Osteoblast (primary cell): ENCODE measurements around the gene FBXL3. TPM values are rescaled to one million over a fixed set of nuclear protein-coding genes. Genes with fewer than 3 reads are reported as not detected.
A peak's percentile ranks its signal among the peaks of the same experiment; 100 is the strongest.

Experiments
- DNase-seq: peaks from one replicate; pipeline ENCODE4 v3.0.0; 2011; ENCODE audit warnings: low spot score, mixed read lengths; ENCODE audit not compliant: insufficient read length; ENCODE audit errors: missing footprints
- H2AFZ ChIP-seq: 2 replicates; pipeline ENCODE4 v1.6.0; 2011; ENCODE audit warnings: mild to moderate bottlenecking, low read length
- H3K27ac ChIP-seq: 2 replicates; pipeline ENCODE4 v1.5.1; 2011; ENCODE audit warnings: mild to moderate bottlenecking, low read depth, low read length, moderate library complexity
- H3K27me3 ChIP-seq: 2 replicates; pipeline ENCODE4 v1.6.0; 2012; ENCODE audit warnings: mild to moderate bottlenecking, control low read depth, inconsistent platforms, low read length, moderate library complexity; ENCODE audit not compliant: insufficient read depth
- H3K36me3 ChIP-seq: 2 replicates; pipeline ENCODE4 v1.5.1; 2011; ENCODE audit warnings: mild to moderate bottlenecking, low read length, control low read depth, moderate library complexity; ENCODE audit not compliant: insufficient read depth
- H3K4me1 ChIP-seq: 2 replicates; pipeline ENCODE4 v1.5.1; 2011; ENCODE audit warnings: mild to moderate bottlenecking, low read length, control low read depth, moderate library complexity; ENCODE audit not compliant: insufficient read depth
- H3K4me2 ChIP-seq: 2 replicates; pipeline ENCODE4 v1.6.0; 2011; ENCODE audit warnings: mild to moderate bottlenecking, low read length; ENCODE audit not compliant: insufficient read depth
- H3K4me3 ChIP-seq: fragments of 200-600 bp; sonication (generic); 3 replicates; pipeline ENCODE4 v1.5.1; 2012; ENCODE audit warnings: mild to moderate bottlenecking, low read length, inconsistent platforms; ENCODE audit not compliant: insufficient read depth
- H3K79me2 ChIP-seq: 2 replicates; pipeline ENCODE4 v1.6.0; 2012; ENCODE audit warnings: mild to moderate bottlenecking, low read length, control low read depth, inconsistent platforms; ENCODE audit not compliant: insufficient read depth
- H3K9me3 ChIP-seq: 2 replicates; pipeline ENCODE4 v1.5.1; 2011; ENCODE audit warnings: low read depth, low read length, control low read depth
- H4K20me1 ChIP-seq: 2 replicates; pipeline ENCODE4 v1.6.0; 2012; ENCODE audit warnings: mild to moderate bottlenecking, low read length, control low read depth; ENCODE audit not compliant: insufficient read depth
- CTCF ChIP-seq: IDR thresholded peaks from 2 replicates; pipeline ENCODE4 v1.5.1; 2011; ENCODE audit warnings: mild to moderate bottlenecking, low read depth, low read length, moderate library complexity; ENCODE audit errors: extremely low read depth
- total RNA-seq: library from RNA; depleted of rRNA; stranded (reverse); fragments of >200 nt; gene quantifications from 2 replicates; pipeline ENCODE4 v1.2.3, GENCODE V29; 2012

The FBXL3 gene
- total RNA-seq, 1 donor: 76.0 TPM

- no peak for TF ChIP-seq CTCF
- H3K4me1 ChIP-seq: no peaks in the 10 kb centered on the region
- no peaks in the 10 kb centered on the region for H3K27me3 ChIP-seq
- H3K9me3 ChIP-seq: no peaks in the 10 kb centered on the region
- H4K20me1 ChIP-seq: no peaks in the 10 kb centered on the region
- no peak overlapping the region for H3K4me3 ChIP-seq
- no peaks in the 10 kb centered on the region for H3K79me2 ChIP-seq
- no peak overlapping the region for H2AFZ ChIP-seq
- H3K36me3 ChIP-seq: peaks cover 33% of the 10 kb centered on the region
- H3K4me2 ChIP-seq: no peak overlapping the region
- no peak for DNase-seq
- peak overlapping the region; percentile 18 for H3K27ac ChIP-seq
Observed at GRCh38 chr13:77062097-77062496, 35.1 kb upstream of the FBXL3 start.

- no peak for DNase-seq
- no peaks in the 10 kb centered on the region for H3K79me2 ChIP-seq
- no peaks in the 10 kb centered on the region for H3K9me3 ChIP-seq
- H4K20me1 ChIP-seq: no peaks in the 10 kb centered on the region
- no peaks in the 10 kb centered on the region for H3K4me1 ChIP-seq
- no peak overlapping the region for H3K27ac ChIP-seq
- H3K4me2 ChIP-seq: no peak overlapping the region
- H3K27me3 ChIP-seq: no peaks in the 10 kb centered on the region
- H3K36me3 ChIP-seq: peaks cover 31% of the 10 kb centered on the region
- no peak overlapping the region for H3K4me3 ChIP-seq
- no peak overlapping the region for H2AFZ ChIP-seq
- no peak for TF ChIP-seq CTCF
Observed at GRCh38 chr13:77061362-77061761, 34.4 kb upstream of the FBXL3 start.

GRCh38 chr13:77056886-77057285, 29.9 kb upstream of the FBXL3 start:
- Histone ChIP-seq H3K27ac (no peak overlapping the region), H3K4me1 (no peaks in the 10 kb centered on the region), H3K9me3 (no peaks in the 10 kb centered on the region), H3K36me3 (peaks cover 55% of the 10 kb centered on the region), H2AFZ (no peak overlapping the region), H4K20me1 (no peaks in the 10 kb centered on the region), H3K79me2 (no peaks in the 10 kb centered on the region), H3K4me3 (no peak overlapping the region), H3K27me3 (no peaks in the 10 kb centered on the region), H3K4me2 (no peak overlapping the region)
- TF ChIP-seq CTCF: no peak
- peak; percentile 22 for DNase-seq

- peaks cover 60% of the 10 kb centered on the region for H3K36me3 ChIP-seq
- H3K27me3 ChIP-seq: no peaks in the 10 kb centered on the region
- no peaks in the 10 kb centered on the region for H3K4me1 ChIP-seq
- H3K79me2 ChIP-seq: no peaks in the 10 kb centered on the region
- no peaks in the 10 kb centered on the region for H3K9me3 ChIP-seq
- H4K20me1 ChIP-seq: no peaks in the 10 kb centered on the region
- H3K27ac ChIP-seq: no peak overlapping the region
- no peak overlapping the region for H3K4me2 ChIP-seq
- no peak for DNase-seq
- no peak overlapping the region for H3K4me3 ChIP-seq
- TF ChIP-seq CTCF: no peak
- no peak overlapping the region for H2AFZ ChIP-seq
Observed at GRCh38 chr13:77056382-77056781, 29.4 kb upstream of the FBXL3 start.
